WI38 (cell line): ENCODE measurements around the gene CACNA1D.

Experiments
- H3K4me3 ChIP-seq: 2 replicates; pipeline ENCODE4 v1.5.1; 2011; ENCODE audit warnings: low read depth, mild to moderate bottlenecking, control low read depth, low read length
- TF ChIP-seq, protein P1 (sequence below): IDR thresholded peaks from 2 replicates; pipeline ENCODE4 v1.5.1; 2012; ENCODE audit warnings: low read depth, mild to moderate bottlenecking, control low read depth, low read length

The CACNA1D gene

DNA sequence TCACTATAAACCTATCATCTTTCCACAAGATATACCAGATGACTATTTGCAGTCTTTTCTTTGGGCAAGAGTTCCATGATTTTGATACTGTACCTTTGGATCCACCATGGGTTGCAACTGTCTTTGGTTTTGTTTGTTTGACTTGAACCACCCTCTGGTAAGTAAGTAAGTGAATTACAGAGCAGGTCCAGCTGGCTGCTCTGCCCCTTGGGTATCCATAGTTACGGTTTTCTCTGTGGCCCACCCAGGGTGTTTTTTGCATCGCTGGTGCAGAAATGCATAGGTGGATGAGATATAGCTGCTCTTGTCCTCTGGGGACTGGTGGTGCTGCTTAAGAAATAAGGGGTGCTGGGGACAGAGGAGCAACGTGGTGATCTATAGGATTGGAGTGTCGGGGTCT is 318.0 kb downstream of the CACNA1D start:
- H3K4me3 ChIP-seq = no peak overlapping the region
- TF ChIP-seq, protein P1, sequence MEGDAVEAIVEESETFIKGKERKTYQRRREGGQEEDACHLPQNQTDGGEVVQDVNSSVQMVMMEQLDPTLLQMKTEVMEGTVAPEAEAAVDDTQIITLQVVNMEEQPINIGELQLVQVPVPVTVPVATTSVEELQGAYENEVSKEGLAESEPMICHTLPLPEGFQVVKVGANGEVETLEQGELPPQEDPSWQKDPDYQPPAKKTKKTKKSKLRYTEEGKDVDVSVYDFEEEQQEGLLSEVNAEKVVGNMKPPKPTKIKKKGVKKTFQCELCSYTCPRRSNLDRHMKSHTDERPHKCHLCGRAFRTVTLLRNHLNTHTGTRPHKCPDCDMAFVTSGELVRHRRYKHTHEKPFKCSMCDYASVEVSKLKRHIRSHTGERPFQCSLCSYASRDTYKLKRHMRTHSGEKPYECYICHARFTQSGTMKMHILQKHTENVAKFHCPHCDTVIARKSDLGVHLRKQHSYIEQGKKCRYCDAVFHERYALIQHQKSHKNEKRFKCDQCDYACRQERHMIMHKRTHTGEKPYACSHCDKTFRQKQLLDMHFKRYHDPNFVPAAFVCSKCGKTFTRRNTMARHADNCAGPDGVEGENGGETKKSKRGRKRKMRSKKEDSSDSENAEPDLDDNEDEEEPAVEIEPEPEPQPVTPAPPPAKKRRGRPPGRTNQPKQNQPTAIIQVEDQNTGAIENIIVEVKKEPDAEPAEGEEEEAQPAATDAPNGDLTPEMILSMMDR = no peak

DNA sequence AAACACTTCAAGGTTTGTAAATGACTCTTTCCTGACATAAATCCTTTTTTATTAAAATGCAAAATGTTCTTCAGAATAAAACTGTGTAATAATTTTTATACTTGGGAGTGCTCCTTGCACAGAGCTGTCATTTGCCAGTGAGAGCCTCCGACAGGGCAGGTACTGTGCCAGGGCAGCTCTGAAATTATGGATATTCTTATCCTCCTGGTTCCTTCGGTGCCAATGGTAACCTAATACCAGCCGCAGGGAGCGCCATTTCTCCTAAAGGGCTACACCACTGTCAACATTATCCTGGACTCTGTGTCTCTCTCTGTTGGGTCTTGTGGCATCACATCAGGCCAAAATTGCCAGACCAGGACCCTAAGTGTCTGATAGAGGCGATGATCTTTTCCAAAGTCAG is 318.8 kb downstream of the CACNA1D start:
- H3K4me3 ChIP-seq = no peak overlapping the region
- TF ChIP-seq, protein P1 = no peak

DNA sequence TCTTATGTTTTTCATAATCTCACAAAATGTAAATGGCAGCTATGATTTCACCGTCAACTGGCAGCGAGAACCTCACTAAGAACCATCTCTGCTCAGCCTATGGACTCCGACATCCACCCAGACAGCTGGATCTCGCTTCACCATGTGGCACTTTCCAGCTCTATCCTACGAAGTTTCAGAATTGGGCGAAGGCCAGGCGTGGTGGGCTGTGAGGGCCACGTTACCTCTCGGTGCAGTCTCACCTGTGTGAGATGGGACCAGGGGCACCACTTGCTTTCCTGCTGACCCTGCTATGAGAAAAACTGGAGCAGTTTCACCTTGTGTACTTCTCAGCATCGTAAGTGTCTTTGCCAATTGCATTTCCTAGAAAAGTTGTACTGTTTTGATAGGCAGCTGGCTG is 319.5 kb downstream of the CACNA1D start:
- TF ChIP-seq, protein P1 = no peak

DNA sequence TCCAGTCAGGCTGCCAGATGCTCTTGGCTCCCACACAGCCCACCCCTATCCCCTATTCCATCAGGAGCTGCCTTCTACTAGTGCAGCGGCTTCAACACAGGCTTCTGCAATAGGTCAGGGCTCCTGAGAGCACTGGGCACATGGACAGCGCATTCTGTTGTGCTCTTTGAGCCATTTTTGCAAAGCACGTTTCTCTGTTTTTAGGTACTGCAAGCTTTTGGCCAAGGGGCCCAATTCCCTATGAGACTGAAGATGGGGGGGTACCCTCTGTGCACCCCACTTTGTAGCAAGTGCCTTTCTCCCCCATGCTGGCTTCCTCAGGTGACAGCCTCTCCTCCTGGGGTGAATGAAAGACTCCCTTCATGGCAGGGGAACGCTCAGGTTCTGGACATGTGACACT is 320.7 kb downstream of the CACNA1D start:
- TF ChIP-seq, protein P1 = no peak
- H3K4me3 ChIP-seq = no peak overlapping the region

More for the DNA sequence above, 319.5 kb downstream of the CACNA1D start:
- no peak overlapping the region for H3K4me3 ChIP-seq

DNA sequence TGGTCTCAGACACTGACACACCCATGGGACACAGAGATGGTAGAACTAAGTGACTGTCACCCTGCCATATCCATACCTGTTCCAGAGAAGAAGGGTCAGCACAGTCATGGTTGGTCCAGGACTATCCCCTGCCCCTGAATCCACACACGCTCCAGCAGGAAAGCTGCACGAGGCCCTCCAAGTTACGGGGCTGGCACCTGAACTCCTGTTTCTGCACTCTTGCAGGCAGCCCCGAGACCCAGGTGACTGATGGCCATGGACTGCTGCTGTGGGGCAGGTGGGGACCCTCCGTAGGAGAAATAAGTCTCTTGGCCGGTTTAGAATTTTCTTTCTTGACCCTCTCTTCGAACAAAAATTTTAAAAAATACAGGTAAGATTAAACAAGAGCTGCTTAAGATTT is 321.2 kb downstream of the CACNA1D start:
- H3K4me3 ChIP-seq = no peak overlapping the region
- TF ChIP-seq, protein P1 = no peak

DNA sequence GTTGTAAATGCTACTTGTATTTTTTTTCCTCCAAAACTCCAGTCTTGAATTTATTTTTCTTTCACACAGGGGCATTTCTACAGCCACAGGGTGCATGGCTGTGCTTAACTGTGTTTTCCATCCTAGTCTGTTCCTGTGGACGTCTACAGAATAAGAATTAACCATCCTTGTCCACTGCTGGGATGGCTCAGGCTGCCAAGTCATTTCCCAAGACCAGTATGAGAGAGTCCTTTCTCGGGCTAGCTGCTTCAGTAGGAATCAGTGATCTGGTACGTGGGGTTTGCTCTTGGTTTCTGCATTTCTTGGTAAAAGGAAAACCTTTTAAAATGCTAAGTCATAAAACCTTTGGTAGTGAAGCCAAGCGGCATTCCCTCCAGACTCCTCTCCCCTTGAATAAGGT is 322.0 kb downstream of the CACNA1D start:
- TF ChIP-seq, protein P1 = no peak
- H3K4me3 ChIP-seq = no peak overlapping the region

DNA sequence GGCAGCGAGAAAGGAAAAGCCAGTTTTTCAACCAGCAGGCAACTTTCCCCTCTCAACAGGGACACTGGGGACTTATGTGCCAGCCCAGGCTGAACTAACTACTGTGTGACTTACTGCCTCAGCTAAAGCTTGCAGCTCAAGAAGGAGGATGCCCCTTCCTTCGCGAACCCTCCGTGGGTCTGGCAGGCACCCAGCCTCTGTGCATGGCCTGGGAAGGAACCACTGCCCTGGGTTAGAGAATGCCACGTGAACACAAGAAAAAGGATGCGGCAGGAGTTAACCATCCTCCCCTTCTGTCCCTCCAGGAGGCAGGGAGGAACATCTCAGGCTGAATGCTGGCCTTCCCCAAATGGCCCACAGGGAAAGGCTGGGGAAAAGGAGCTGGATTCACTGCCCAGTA is 322.8 kb downstream of the CACNA1D start:
- no peak overlapping the region for H3K4me3 ChIP-seq
- TF ChIP-seq, protein P1 = no peak
